Transverse colon (tissue), 4 donors: Measurements from ENCODE around the gene FGF1.
A peak's percentile ranks its signal among the peaks of the same experiment; 100 is the strongest.

Experiments used
- POLR2A ChIP-seq: fragments of 450-650 bp; IDR thresholded peaks from one replicate; pipeline ENCODE4 v1.6.1; 2016; ENCODE audit warnings: antibody characterized with exemption, mild to moderate bottlenecking, moderate library complexity
- POLR2AphosphoS5 ChIP-seq, 3 donors: sonication (generic); formaldehyde crosslinking; IDR thresholded peaks; one replicate each; pipeline ENCODE4 v1.6.1; 2016; ENCODE audit warnings: antibody characterized with exemption in 3 of 3
- TF ChIP-seq, protein P1 (sequence below), 5 experiments: fragments of 200-600 bp in 3 of 5; fragments of 450-650 bp in 2 of 5; sonication (generic) in 3 of 5; IDR thresholded peaks; 1 replicate in 2 of 5; 2 replicates in 3 of 5; pipeline ENCODE4 v1.5.1; 2016 to 2017; ENCODE audit warnings: antibody characterized with exemption in 5 of 5, inconsistent platforms in 3 of 5, mild to moderate bottlenecking in 2 of 5, moderate library complexity in 1 of 5

DNA sequence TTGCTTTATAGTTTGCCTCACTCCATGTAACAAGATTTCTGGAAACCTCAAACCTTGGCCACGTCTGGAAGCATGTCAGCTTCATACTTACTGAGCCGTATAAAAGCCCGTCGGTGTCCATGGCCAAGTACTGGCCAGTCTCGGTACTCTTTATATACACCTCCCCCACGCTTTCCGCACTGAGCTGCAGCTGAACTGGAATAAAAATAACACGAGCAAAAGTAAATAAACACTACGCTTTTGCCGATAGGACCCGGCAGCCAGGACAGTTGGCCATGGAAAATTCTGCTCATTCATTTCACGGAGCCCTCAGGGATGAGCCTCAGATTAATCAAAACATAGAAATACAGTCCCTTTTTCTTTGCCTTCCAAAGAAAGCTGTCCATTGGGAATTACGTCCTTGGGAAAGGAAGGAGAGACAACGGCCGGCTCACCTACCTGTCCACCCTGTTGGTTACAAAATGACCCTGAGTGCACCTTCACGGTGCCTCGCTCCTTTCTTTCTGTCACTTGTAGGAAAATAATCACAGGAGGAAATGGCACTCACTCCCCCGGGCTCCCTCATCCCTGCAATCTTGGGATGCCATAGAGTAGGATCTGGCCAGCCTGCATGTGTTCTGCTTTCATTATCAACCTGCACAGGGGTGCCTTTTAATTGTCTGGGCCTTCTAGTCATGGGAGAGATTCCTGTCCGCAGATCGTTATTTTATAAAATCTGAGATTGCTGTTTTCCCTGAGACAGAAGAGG lies 85.1 kb downstream of the FGF1 start:
- TF ChIP-seq POLR2AphosphoS5 (IDR thresholded peaks at IDR 0.05) (peak in 1 of 3 donors; percentile 46), POLR2A (no peak)
- TF ChIP-seq, protein P1, sequence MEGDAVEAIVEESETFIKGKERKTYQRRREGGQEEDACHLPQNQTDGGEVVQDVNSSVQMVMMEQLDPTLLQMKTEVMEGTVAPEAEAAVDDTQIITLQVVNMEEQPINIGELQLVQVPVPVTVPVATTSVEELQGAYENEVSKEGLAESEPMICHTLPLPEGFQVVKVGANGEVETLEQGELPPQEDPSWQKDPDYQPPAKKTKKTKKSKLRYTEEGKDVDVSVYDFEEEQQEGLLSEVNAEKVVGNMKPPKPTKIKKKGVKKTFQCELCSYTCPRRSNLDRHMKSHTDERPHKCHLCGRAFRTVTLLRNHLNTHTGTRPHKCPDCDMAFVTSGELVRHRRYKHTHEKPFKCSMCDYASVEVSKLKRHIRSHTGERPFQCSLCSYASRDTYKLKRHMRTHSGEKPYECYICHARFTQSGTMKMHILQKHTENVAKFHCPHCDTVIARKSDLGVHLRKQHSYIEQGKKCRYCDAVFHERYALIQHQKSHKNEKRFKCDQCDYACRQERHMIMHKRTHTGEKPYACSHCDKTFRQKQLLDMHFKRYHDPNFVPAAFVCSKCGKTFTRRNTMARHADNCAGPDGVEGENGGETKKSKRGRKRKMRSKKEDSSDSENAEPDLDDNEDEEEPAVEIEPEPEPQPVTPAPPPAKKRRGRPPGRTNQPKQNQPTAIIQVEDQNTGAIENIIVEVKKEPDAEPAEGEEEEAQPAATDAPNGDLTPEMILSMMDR (IDR thresholded peaks at IDR 0.05), result peak in 1 of 5 experiments; percentile 23
